Measurements from ENCODE around the gene ASMT. TPM values are rescaled to one million over a fixed set of nuclear protein-coding genes. Genes with fewer than 3 reads are reported as not detected.

ASMT gene
- total RNA-seq, 4 donors from 2014 or later = not detected

DNA sequence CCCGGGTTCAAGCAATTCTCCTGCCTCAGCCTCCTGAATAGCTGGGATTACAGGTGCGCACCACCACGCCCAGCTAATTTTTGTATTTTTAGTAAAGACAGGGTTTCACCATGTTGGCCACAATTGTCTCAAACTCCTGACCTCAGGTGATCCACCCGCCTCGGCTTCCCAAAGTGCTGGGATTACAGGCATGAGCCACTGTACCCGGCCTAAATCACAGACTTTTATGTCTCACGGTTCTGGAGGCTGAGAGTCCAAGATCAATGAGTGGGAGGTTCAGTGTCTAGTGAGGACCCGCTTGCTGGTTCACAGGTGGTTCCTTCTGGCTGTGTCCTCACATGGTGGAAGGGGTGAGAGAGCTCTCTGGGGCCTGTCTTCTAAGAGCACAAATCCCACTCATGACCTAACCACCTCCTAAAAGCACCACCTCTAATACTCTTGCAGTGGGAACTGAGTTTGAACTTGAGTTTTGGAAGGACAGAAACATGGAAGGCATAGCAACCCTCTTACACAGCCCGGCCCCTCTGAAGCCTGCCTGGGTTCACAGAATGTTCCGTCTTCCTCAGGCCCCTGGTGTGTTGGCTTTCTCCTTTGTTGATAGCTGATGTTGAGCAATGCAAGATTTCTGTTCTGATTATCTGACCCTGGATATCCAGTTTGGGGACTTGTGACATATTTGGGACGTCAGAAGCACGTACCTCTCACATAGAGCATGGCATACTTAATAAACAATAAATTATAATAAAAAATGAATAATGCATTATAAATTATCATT is 25.3 kb upstream of the ASMT start:
- WGBS, 2 donors = 88 to 90% methylated on average over 12 of the region's 12 CpGs

DNA sequence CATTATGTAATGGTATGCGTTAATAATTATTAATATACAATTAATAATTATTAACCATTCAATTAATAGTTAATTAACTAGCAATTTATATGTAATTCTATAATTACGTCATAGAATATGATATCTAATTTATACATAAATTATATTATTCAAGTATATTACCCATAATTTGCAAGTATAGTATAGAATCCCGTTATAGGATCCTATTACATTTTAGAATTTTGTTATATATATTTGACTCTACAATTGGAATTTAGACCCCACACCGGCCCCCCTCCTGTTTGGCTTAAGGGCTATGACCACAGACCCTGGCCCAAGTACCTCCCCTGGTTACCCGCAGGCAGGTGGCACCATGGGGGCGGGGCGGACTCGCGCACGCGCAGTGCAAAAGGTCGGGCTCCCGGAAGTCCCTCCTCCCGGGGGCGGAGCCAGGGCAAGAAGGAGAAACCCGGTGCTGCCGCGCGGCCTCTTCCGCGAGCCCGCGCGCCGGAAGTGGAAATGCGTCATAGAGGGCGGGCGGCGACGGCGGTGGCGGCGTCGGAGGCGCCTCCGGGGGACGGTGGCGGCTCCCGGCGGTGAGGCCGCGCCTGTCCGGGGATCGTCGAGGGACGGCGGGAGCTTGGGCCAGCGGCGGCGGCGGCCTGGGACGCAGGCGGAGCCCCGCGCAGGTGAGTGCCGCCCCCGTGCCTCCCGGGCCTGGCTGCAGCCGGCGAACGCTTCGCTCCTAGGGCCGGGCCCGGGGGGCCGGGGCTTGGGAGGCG is 23.6 kb upstream of the ASMT start, which contains the start of gene AKAP17A:
Gene AKAP17A (plus strand): TSS at position 503 of the 761 bp plus-strand sequence. CDS start 1,859 bp downstream, outside the sequence.
- DNase-seq = peak; percentile 93 to 96
- peak within 1 kb of the TSS; percentile 62 to 65 (median 62) for H3K27ac ChIP-seq
- TF ChIP-seq, protein P1, sequence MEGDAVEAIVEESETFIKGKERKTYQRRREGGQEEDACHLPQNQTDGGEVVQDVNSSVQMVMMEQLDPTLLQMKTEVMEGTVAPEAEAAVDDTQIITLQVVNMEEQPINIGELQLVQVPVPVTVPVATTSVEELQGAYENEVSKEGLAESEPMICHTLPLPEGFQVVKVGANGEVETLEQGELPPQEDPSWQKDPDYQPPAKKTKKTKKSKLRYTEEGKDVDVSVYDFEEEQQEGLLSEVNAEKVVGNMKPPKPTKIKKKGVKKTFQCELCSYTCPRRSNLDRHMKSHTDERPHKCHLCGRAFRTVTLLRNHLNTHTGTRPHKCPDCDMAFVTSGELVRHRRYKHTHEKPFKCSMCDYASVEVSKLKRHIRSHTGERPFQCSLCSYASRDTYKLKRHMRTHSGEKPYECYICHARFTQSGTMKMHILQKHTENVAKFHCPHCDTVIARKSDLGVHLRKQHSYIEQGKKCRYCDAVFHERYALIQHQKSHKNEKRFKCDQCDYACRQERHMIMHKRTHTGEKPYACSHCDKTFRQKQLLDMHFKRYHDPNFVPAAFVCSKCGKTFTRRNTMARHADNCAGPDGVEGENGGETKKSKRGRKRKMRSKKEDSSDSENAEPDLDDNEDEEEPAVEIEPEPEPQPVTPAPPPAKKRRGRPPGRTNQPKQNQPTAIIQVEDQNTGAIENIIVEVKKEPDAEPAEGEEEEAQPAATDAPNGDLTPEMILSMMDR (IDR thresholded peaks at IDR 0.05) = peak in 1 of 6 experiments; percentile 5
- TF ChIP-seq POLR2A (IDR thresholded peaks at IDR 0.05) = peak in 1 of 2 donors; percentile 80
- 6 to 14% methylated on average over 6 to 17 of the region's 66 CpGs for WGBS, 2 donors
- no peaks in the 10 kb centered on the region for H3K9me3 ChIP-seq
- H3K4me1 ChIP-seq = peaks cover 4 to 10% of the 10 kb centered on the region in 2 donors
- intact Hi-C loops (cut with DNase I) = loop anchor here (10.0 kb wide), 1 partner anchor 196 kb away; the partner anchor contains the start of gene SLC25A6
- H3K4me3 ChIP-seq (replicated peaks in 1 of 3) = peak within 1 kb of the TSS; percentile 78 to 88 (median 87)
- H3K36me3 ChIP-seq = peaks cover 28% of the 10 kb centered on the region in 2 donors
- H3K27me3 ChIP-seq = no peaks in the 10 kb centered on the region

More for the DNA sequence above, 25.3 kb upstream of the ASMT start:
- Histone ChIP-seq H3K27ac (no peak overlapping the region), H3K36me3 (peaks cover 11% of the 10 kb centered on the region in 2 donors), H3K27me3 (no peaks in the 10 kb centered on the region), H3K4me3 (replicated peaks in 1 of 3) (no peak overlapping the region), H3K4me1 (peaks cover 4 to 10% of the 10 kb centered on the region in 2 donors), H3K9me3 (no peaks in the 10 kb centered on the region)
- intact Hi-C loops (cut with DNase I) = loop anchor here (10.0 kb wide), 1 partner anchor 195 kb away; the partner anchor contains the start of gene SLC25A6
- no peak for DNase-seq
- TF ChIP-seq, protein P1 (IDR thresholded peaks at IDR 0.05) = no peak
- no peak for TF ChIP-seq POLR2A (IDR thresholded peaks at IDR 0.05)

DNA sequence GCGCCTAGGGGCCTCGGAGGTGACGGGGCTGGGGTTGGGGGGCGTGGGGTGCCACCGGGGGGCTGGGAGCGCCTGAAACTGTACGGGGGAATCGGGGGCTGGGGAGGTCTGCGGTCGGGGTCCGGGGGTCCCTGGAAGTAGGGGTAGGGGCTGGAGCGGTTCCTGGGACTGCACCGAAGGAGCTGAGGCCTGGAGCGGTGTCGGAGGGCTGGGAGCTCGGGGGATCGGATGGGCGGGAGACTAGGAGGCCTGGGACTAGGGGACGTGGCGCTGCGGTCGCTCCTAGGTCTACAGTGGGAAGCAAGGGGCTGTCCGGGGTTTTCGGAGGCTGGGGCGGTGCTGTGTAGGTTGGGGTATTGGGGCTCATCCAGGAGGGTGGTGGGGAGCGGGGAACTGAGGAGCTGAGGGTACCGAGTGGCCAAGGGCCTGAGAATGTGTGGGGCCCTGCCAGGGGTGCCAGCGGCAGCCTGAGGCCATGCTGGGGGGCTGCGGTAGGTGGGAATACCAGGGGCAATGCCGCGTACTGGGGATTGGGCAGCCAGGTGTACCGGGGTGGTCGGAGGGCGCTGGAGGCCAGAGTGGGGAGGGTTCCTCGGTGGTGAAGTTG is 22.9 kb upstream of the ASMT start:
- Histone ChIP-seq H3K4me1 (peaks cover 4 to 10% of the 10 kb centered on the region in 2 donors), H3K9me3 (no peaks in the 10 kb centered on the region), H3K27ac (peak overlapping the region; percentile 62 to 65 (median 62)), H3K4me3 (replicated peaks in 1 of 3) (peak overlapping the region; percentile 78 to 88 (median 87)), H3K27me3 (no peaks in the 10 kb centered on the region), H3K36me3 (peaks cover 30 to 31% of the 10 kb centered on the region in 2 donors)
- WGBS, 2 donors = 0 to 1% methylated on average over 18 to 24 of the region's 35 CpGs
- no peak for DNase-seq
- intact Hi-C loops (cut with DNase I) = loop anchor here (2.0 to 10.0 kb wide), 2 partner anchors 137 to 197 kb away; partner anchors contain the start of gene SLC25A6
- TF ChIP-seq, protein P1 (IDR thresholded peaks at IDR 0.05) = no peak
- TF ChIP-seq POLR2A (IDR thresholded peaks at IDR 0.05) = no peak

DNA sequence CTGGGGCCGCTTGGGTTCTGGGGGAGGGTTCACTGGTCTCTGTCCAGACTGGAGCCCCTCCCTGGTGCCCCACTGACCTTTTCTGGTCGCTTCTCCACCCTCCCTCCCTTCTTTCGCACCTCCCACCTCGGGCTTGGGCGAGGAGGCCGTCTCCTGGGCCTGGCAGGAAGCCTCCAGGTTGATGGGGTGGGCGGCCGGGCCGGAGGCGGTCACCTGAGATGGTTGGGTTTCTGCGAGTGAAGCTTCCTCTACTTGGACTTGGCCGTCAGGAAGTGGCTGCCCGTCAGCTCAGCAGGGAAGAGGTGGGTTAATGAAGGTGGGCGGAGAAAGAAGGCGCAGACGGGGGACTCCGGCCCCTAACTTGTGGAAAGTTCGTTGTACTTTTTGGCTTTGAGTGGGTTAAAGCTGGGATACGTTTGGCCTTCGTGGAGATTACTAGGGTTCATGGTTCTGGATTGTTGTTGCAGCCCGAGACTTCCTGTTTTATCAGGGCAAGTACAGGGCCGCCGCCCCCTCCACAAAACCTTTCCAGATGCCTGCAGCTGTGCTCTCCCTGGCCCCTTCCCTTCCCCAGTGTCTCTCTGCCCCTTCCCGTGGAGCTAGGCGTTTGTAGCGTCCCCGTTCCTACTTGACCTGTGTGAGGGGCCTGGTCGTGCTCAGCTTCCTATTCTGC is 22.3 kb upstream of the ASMT start:
- 1 to 3% methylated on average over 27 to 28 of the region's 28 CpGs for WGBS, 2 donors
- TF ChIP-seq, protein P1 (IDR thresholded peaks at IDR 0.05) = no peak
- TF ChIP-seq POLR2A (IDR thresholded peaks at IDR 0.05) = no peak
- intact Hi-C loops (cut with DNase I) = loop anchor here (2.0 to 10.0 kb wide), 2 partner anchors 138 to 198 kb away; partner anchors contain the start of gene SLC25A6

More for the DNA sequence above, 22.3 kb upstream of the ASMT start:
- Histone ChIP-seq H3K27me3 (no peaks in the 10 kb centered on the region), H3K4me1 (peaks cover 4 to 10% of the 10 kb centered on the region in 2 donors), H3K4me3 (replicated peaks in 1 of 3) (peak overlapping the region; percentile 78 to 88 (median 87)), H3K9me3 (no peaks in the 10 kb centered on the region), H3K36me3 (peaks cover 36 to 38% of the 10 kb centered on the region in 2 donors), H3K27ac (peak overlapping the region in 1 of 3 donors; percentile 65)
- DNase-seq = peak; percentile 20 to 26

All from thyroid gland (tissue), 4 donors.